ENCODE data around the gene FAM53A.

GRCh38 chr4:1594871-1595788, 89.0 kb downstream of the FAM53A start:
- TF ChIP-seq CTCF (conservative IDR thresholded peaks at IDR 0.05; ENCODE audit: low read depth, low read length), result no peak
- no peak for TF ChIP-seq RAD21 (IDR thresholded peaks at IDR 0.05; ENCODE audit: low read length)
- no peak for TF ChIP-seq MAFK (IDR thresholded peaks at IDR 0.05; ENCODE audit: low read depth, low read length)
- no peak for TF ChIP-seq POLR2A (IDR thresholded peaks at IDR 0.05; ENCODE audit: low read depth, low read length)
- TF ChIP-seq CHD1 (IDR thresholded peaks at IDR 0.05; ENCODE audit: low read depth, low read length), result no peak
- no peak for TF ChIP-seq MAZ (IDR thresholded peaks at IDR 0.05; ENCODE audit: borderline replicate concordance, low read depth, low read length)
- no peak for TF ChIP-seq FOS (IDR thresholded peaks at IDR 0.05; ENCODE audit: low read depth, low read length)
- no peak for TF ChIP-seq BHLHE40 (IDR thresholded peaks at IDR 0.05; ENCODE audit: low read depth, low read length)
- TF ChIP-seq CEBPB (IDR thresholded peaks at IDR 0.05; ENCODE audit: low read depth, low read length), result no peak
- no peak for TF ChIP-seq RFX5 (IDR thresholded peaks at IDR 0.05; ENCODE audit: low read depth, low read length)
- no peak for TF ChIP-seq ELK1 (IDR thresholded peaks at IDR 0.05; ENCODE audit: borderline replicate concordance, low read depth, low read length)
- TF ChIP-seq SMC3 (IDR thresholded peaks at IDR 0.05; ENCODE audit: low read depth, low read length), result no peak
